Nephron (organoid): ENCODE measurements around the gene VPS18.

Experiments used
- H3K27ac Mint-ChIP-seq, 3 experiments: 2 replicates each; pipeline ENCODE4 v1.8.0; 2020; ENCODE audit warnings: mixed read lengths in 3 of 3, mild to moderate bottlenecking in 2 of 3, moderate library complexity in 1 of 3
- H3K27me3 Mint-ChIP-seq: 2 replicates; pipeline ENCODE4 v1.8.0; 2021; ENCODE audit warnings: low read depth, mild to moderate bottlenecking, moderate library complexity, mixed read lengths
- H3K36me3 Mint-ChIP-seq: 2 replicates; pipeline ENCODE4 v1.8.0; 2020; ENCODE audit warnings: low read depth, mixed read lengths
- H3K4me1 Mint-ChIP-seq: 2 replicates; pipeline ENCODE4 v1.8.0; 2020; ENCODE audit warnings: mixed read lengths
- H3K4me3 Mint-ChIP-seq, 3 experiments: 2 replicates each; pipeline ENCODE4 v1.8.0; 2020; ENCODE audit warnings: mild to moderate bottlenecking in 3 of 3, mixed read lengths in 3 of 3, moderate library complexity in 2 of 3
- H3K9me3 Mint-ChIP-seq: 2 replicates; pipeline ENCODE4 v1.8.0; 2020; ENCODE audit warnings: mixed read lengths
- TF ChIP-seq, protein P1 (sequence below), 3 experiments: fragments of 200-600 bp; sonication (generic); IDR thresholded peaks; one replicate each; pipeline ENCODE4 v1.5.0; 2021; ENCODE audit warnings: antibody characterized with exemption in 3 of 3; ENCODE audit not compliant: unreplicated experiment in 3 of 3

VPS18 gene

DNA sequence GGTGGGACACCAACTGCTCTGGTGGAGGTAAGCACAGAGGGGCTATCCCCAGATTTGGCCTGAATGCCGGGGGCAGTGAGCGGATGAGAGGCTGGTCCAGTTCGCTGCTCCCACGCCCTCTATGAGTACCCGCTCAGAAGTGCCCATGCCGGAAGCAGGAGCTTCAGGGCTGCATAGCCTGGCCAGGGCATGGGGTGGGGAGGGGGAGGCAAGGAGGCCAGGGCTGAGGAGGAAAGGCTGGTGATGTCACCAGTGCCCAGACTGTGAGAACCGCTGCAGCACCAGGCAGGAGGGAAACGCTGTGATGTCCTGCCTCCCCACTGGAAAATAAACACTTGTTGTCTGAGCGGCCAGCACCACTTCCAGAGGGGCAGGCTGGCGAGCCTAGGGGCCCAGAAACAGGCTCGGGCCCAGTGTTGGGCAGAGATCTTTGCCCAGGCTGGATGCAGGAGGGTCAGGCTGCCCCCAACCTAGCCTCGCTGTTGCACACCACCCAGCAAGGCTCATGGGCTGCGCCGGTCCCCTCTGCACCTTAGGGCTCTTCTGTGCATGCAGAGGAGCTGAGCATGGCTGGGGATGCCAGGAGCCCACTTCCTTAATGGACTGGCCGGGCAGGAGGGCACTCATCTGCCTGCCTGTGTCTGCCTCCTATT, 24.0 kb downstream of the VPS18 start:
- Mint-ChIP-seq H3K4me3 (no peak overlapping the region), H3K27me3 (peaks cover 33% of the 10 kb centered on the region), H3K27ac (no peak overlapping the region), H3K36me3 (no peaks in the 10 kb centered on the region), H3K4me1 (no peaks in the 10 kb centered on the region), H3K9me3 (no peaks in the 10 kb centered on the region)
- TF ChIP-seq, protein P1, sequence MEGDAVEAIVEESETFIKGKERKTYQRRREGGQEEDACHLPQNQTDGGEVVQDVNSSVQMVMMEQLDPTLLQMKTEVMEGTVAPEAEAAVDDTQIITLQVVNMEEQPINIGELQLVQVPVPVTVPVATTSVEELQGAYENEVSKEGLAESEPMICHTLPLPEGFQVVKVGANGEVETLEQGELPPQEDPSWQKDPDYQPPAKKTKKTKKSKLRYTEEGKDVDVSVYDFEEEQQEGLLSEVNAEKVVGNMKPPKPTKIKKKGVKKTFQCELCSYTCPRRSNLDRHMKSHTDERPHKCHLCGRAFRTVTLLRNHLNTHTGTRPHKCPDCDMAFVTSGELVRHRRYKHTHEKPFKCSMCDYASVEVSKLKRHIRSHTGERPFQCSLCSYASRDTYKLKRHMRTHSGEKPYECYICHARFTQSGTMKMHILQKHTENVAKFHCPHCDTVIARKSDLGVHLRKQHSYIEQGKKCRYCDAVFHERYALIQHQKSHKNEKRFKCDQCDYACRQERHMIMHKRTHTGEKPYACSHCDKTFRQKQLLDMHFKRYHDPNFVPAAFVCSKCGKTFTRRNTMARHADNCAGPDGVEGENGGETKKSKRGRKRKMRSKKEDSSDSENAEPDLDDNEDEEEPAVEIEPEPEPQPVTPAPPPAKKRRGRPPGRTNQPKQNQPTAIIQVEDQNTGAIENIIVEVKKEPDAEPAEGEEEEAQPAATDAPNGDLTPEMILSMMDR (IDR thresholded peaks at IDR 0.05; ENCODE audit: unreplicated experiment in 3 of 3), result no peak

DNA sequence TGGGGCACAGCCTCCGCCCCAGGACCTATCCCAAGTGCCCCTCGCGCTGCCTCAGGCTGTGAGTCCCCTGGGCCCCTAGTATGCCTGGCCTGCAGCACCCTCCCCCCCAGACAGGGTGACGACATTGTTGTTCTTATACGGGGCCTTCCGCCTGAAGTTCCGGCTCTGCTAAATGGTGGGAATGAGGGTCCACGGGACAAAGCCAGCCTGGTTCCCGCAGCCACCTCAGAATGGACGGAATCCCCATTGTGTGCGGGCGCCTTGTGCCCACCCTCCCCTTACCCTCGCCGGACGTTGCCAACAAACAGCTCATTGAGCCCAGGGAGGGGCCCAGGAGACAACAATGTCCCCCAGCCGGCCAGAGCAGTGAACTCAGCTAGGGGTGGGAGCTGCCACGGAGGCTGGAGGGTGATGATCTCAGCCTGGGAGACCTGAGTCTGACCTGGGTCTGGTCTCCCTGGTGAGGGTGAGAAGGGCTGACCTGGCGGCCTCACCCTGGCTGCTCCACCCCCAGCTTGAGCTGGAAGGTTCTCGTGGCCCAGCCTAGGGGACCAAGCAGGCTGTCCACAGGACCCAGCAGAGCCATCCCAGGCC, 24.6 kb downstream of the VPS18 start:
- Mint-ChIP-seq H3K36me3 (no peaks in the 10 kb centered on the region), H3K9me3 (no peaks in the 10 kb centered on the region), H3K4me1 (no peaks in the 10 kb centered on the region), H3K27me3 (peaks cover 37% of the 10 kb centered on the region), H3K27ac (no peak overlapping the region), H3K4me3 (no peak overlapping the region)
- TF ChIP-seq, protein P1 (IDR thresholded peaks at IDR 0.05; ENCODE audit: unreplicated experiment in 3 of 3), result no peak

DNA sequence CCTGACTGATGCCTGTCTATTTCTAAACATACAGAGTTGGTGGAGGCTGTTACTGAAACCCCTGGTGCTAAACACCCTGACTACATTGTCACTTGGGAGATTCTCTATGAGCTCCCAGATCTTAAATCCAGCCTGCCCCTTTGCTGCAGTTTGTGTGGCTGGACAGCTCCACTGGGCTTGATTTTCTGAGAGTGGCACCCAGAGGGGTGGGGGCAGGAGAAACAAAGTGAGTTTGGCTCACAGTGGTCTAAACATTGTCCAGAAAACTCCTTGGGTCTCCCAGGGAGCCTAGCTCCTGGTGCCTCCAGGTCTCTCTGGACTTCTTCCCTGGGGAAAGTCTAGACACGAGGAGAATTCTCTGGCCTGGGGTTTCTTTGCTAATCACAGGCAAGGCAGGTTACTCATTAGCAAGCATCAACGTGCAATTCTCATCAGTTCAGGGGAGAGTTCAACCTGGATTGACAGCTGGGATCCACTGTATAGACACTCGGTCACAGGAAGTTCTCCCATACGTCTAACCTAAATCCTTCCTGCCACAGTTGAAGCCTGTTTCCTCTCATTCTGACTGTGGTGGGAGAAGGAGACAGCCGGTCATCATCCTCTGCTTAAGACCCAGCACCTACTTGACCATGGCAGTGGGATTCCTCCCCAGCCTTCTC, 27.8 kb downstream of the VPS18 start:
- H3K36me3 Mint-ChIP-seq, result no peaks in the 10 kb centered on the region

DNA sequence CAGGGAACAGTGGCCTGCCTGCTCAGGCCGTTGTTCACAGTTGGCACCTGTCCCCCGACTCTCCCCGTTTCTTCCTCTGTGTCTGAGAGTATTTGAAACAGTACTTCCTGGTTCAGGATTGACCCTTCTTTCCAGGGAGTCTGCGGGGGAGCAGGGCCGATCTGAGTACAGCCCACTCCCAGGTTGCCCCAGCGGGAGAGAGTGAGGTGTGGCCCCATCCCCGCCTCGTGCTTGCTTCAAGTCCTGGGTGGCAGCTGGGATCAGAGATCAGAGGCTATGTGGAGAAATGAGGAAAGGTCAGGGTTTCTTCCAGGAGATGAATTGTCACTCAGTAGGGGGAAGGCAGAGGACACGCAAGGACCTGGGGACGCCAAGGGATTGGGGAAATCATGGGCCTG, 28.4 kb downstream of the VPS18 start:
- Mint-ChIP-seq H3K27me3 (peaks cover 65% of the 10 kb centered on the region), H3K9me3 (no peaks in the 10 kb centered on the region), H3K27ac (no peak overlapping the region), H3K36me3 (no peaks in the 10 kb centered on the region), H3K4me1 (peaks cover 14% of the 10 kb centered on the region), H3K4me3 (no peak overlapping the region)
- TF ChIP-seq, protein P1 (IDR thresholded peaks at IDR 0.05; ENCODE audit: unreplicated experiment in 3 of 3), result no peak

More for the DNA sequence above, 27.8 kb downstream of the VPS18 start:
- TF ChIP-seq, protein P1 (IDR thresholded peaks at IDR 0.05; ENCODE audit: unreplicated experiment in 3 of 3), result no peak
- H3K4me3 Mint-ChIP-seq, result no peak overlapping the region
- no peaks in the 10 kb centered on the region for H3K9me3 Mint-ChIP-seq
- H3K27me3 Mint-ChIP-seq, result peaks cover 63% of the 10 kb centered on the region
- H3K27ac Mint-ChIP-seq, result no peak overlapping the region
- H3K4me1 Mint-ChIP-seq, result peaks cover 11% of the 10 kb centered on the region

DNA sequence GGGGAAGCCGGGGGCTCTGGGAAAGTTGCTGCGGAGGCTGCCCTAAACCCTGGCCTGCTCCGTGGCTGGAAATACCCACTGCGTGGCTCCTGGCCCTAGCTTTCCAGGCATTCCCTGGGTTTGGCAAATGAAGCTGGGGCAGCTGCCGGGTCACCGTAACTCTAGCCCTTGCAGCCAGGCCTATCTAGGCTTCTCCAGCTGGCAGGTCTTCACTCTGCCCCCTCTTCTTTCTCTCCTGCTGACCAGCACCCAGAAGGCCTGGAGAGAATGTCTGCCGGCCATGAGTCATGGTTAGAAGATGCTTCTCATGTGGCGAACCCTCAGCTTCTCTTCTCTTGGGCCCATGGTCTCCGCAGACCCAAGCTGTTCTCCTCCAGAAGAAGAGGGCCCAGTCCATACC, 29.3 kb downstream of the VPS18 start:
- TF ChIP-seq, protein P1 (IDR thresholded peaks at IDR 0.05; ENCODE audit: unreplicated experiment in 3 of 3), result no peak
- no peak overlapping the region for H3K27ac Mint-ChIP-seq

More for the DNA sequence above, 29.3 kb downstream of the VPS18 start:
- H3K27me3 Mint-ChIP-seq, result peaks cover 70% of the 10 kb centered on the region
- H3K36me3 Mint-ChIP-seq, result no peaks in the 10 kb centered on the region
- H3K9me3 Mint-ChIP-seq, result no peaks in the 10 kb centered on the region
- peaks cover 14% of the 10 kb centered on the region for H3K4me1 Mint-ChIP-seq
- no peak overlapping the region for H3K4me3 Mint-ChIP-seq
